Chondrocyte (in vitro differentiated cells): ENCODE measurements around the gene TARS3. TPM values are rescaled to one million over a fixed set of nuclear protein-coding genes. Genes with fewer than 3 reads are reported as not detected.

Source experiments
- DNase-seq: peaks from one replicate; pipeline ENCODE4 v3.0.0; 2021; ENCODE audit warnings: mixed read lengths, low spot score
- H3K27ac Mint-ChIP-seq: one replicate; pipeline ENCODE4 v1.8.0; 2021; ENCODE audit warnings: mild to moderate bottlenecking, moderate library complexity, mixed read lengths; ENCODE audit not compliant: unreplicated experiment
- H3K27me3 Mint-ChIP-seq: 2 replicates; pipeline ENCODE4 v1.8.0; 2021; ENCODE audit warnings: low read depth, mixed read lengths
- H3K36me3 Mint-ChIP-seq: 2 replicates; pipeline ENCODE4 v1.8.0; 2021; ENCODE audit warnings: low read depth, mixed read lengths
- H3K4me1 Mint-ChIP-seq: 2 replicates; pipeline ENCODE4 v1.8.0; 2021; ENCODE audit warnings: low read depth, mild to moderate bottlenecking, mixed read lengths
- H3K4me3 Mint-ChIP-seq: one replicate; pipeline ENCODE4 v1.8.0; 2021; ENCODE audit warnings: mild to moderate bottlenecking, moderate library complexity, mixed read lengths; ENCODE audit not compliant: unreplicated experiment
- H3K9me3 Mint-ChIP-seq: 2 replicates; pipeline ENCODE4 v1.8.0; 2021; ENCODE audit warnings: low read depth, mixed read lengths
- CTCF ChIP-seq: fragments of 200-600 bp; sonication (generic); IDR thresholded peaks from 2 replicates; pipeline ENCODE4 v1.5.0; 2021; ENCODE audit warnings: antibody characterized with exemption, mild to moderate bottlenecking, moderate library complexity
- total RNA-seq: library from RNA; stranded (reverse); gene quantifications from 3 replicates; pipeline ENCODE4 v1.2.1, GENCODE V29; 2021

Gene TARS3
- total RNA-seq, 1 donor from 2014 or later: 10.7 TPM

DNA sequence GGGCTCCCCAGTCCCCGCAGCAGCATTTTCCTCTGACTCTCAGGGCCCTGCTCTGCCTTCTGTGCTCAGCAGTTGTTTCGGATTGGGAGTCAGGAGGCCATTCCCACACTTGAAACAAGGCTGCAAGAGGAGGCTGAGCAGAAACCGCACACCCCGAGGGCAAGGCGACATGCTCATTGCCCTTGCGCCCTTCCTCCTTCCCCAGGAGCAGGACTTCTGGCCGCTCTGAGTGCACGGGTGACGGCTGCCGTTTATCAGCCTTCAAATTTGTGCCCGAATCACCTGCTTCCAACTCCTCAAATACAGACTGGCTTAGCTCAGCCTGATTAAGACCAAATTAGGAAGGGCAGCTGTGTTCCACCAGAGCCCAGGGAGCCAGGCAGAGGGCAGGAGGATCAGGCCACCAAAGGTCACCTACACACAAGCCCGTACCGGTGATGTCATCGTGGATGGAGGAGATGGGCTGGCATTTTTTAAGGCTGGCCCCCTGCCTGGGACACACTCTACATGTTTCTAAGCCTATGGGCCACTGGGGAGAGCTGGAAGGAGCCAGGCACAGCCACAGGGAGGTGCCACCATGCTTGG is 110.2 kb downstream of the TARS3 start:
- Mint-ChIP-seq H3K27ac (no peak overlapping the region), H3K27me3 (peaks cover 2% of the 10 kb centered on the region), H3K4me1 (peaks cover 25% of the 10 kb centered on the region), H3K4me3 (no peak overlapping the region), H3K36me3 (no peaks in the 10 kb centered on the region), H3K9me3 (no peaks in the 10 kb centered on the region)
- no peak for TF ChIP-seq CTCF
- no peak for DNase-seq

- peaks cover 2% of the 10 kb centered on the region for H3K27me3 Mint-ChIP-seq
- no peaks in the 10 kb centered on the region for H3K36me3 Mint-ChIP-seq
- no peak for DNase-seq
- no peak overlapping the region for H3K4me3 Mint-ChIP-seq
- no peaks in the 10 kb centered on the region for H3K9me3 Mint-ChIP-seq
- TF ChIP-seq CTCF: no peak
- H3K27ac Mint-ChIP-seq: peak overlapping the region; percentile 69
- H3K4me1 Mint-ChIP-seq: peaks cover 25% of the 10 kb centered on the region
These were observed 110.9 kb downstream of the TARS3 start for GRCh38 chr15:101613130-101614000.

DNA sequence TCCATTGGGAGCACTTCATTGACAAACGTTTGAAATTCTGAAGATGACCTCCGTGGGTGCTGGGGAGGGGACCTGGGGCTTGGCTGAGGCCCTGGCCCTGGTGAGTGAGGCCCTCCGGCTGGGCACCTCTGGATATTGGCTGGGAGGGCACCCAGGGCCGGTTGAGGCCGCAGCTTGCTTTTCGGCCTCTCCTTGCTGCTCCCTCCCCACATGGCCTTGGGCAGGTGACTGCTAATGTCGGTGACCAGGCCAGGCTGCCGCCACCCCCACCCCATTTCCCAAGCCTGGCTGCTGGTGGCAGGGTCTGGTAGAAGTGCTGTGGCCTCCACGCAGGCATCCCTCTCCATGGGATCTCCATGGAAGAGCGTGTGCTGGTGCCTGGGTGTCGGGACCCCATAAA is 111.6 kb downstream of the TARS3 start:
- Mint-ChIP-seq H3K4me1 (peaks cover 30% of the 10 kb centered on the region), H3K27ac (no peak overlapping the region), H3K4me3 (no peak overlapping the region), H3K36me3 (no peaks in the 10 kb centered on the region), H3K9me3 (no peaks in the 10 kb centered on the region), H3K27me3 (peaks cover 2% of the 10 kb centered on the region)
- no peak for DNase-seq
- TF ChIP-seq CTCF: no peak

DNA sequence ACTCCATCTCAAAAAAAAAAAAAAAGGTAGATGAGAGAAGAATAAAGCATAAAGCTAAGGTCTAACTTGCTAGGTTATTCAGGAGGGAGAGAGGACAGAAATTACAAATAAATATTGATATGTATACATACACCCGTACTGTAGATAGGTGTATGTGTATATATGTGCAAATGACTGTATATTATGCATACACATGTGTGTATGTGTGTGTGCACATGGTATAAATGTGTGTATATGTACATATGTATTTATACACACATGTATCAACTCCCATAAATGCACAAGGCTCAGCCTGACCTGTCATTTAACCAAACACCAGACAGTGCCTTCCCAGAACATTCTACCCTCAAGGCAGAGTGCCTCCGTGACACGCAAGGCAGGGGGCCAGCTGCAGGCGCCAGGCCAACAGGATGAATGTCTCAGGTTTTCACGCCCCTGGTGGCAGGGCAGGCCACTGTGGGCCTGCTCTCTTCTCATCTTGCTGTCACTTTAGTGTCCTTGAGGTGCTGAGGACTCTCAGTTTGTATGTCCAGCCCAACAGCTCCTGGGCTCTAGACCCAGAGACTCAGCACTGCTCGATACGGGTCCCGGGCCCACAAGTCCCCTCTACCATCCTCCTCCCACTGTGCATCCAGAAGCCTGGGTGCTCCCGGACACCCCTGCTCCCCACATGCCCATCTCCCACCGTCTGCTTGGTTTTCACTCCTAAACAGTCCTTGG is 112.5 kb downstream of the TARS3 start:
- Mint-ChIP-seq H3K36me3 (no peaks in the 10 kb centered on the region), H3K4me1 (peaks cover 29% of the 10 kb centered on the region), H3K9me3 (no peaks in the 10 kb centered on the region), H3K27me3 (peaks cover 3% of the 10 kb centered on the region), H3K27ac (no peak overlapping the region), H3K4me3 (no peak overlapping the region)
- TF ChIP-seq CTCF: no peak
- DNase-seq: no peak

GRCh38 chr15:101611007-101611406 is 113.3 kb downstream of the TARS3 start:
- H3K27ac Mint-ChIP-seq: no peak overlapping the region
- H3K4me1 Mint-ChIP-seq: peaks cover 22% of the 10 kb centered on the region
- H3K9me3 Mint-ChIP-seq: no peaks in the 10 kb centered on the region
- no peak for TF ChIP-seq CTCF
- H3K36me3 Mint-ChIP-seq: no peaks in the 10 kb centered on the region
- no peak overlapping the region for H3K4me3 Mint-ChIP-seq
- peaks cover 3% of the 10 kb centered on the region for H3K27me3 Mint-ChIP-seq
- no peak for DNase-seq
